A673 (cell line): ENCODE measurements around the gene POU3F3.

Source experiments
- EZH2 ChIP-seq: fragments of 200-600 bp; sonication (generic); IDR thresholded peaks from 2 replicates; pipeline ENCODE4 v1.6.1; 2017; ENCODE audit warnings: borderline replicate concordance, low read depth, mild to moderate bottlenecking, mixed read lengths, antibody characterized with exemption, low read length; ENCODE audit not compliant: poor library complexity, severe bottlenecking
- TF ChIP-seq, protein P1 (sequence below): fragments of 300-800, 200-600 bp; sonication (generic); conservative IDR thresholded peaks from 2 replicates; pipeline ENCODE4 v1.5.1; 2017; ENCODE audit warnings: low read depth, mild to moderate bottlenecking, antibody characterized with exemption, low read length, moderate library complexity, mixed read lengths

- TF ChIP-seq, protein P1, sequence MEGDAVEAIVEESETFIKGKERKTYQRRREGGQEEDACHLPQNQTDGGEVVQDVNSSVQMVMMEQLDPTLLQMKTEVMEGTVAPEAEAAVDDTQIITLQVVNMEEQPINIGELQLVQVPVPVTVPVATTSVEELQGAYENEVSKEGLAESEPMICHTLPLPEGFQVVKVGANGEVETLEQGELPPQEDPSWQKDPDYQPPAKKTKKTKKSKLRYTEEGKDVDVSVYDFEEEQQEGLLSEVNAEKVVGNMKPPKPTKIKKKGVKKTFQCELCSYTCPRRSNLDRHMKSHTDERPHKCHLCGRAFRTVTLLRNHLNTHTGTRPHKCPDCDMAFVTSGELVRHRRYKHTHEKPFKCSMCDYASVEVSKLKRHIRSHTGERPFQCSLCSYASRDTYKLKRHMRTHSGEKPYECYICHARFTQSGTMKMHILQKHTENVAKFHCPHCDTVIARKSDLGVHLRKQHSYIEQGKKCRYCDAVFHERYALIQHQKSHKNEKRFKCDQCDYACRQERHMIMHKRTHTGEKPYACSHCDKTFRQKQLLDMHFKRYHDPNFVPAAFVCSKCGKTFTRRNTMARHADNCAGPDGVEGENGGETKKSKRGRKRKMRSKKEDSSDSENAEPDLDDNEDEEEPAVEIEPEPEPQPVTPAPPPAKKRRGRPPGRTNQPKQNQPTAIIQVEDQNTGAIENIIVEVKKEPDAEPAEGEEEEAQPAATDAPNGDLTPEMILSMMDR: no peak
- TF ChIP-seq EZH2: no peak
Measured at GRCh38 chr2:104888489-104889258, 34.8 kb downstream of the POU3F3 start.
